H9 (cell line): ENCODE results near the gene RPS10. TPM values are rescaled to one million over a fixed set of nuclear protein-coding genes. Genes with fewer than 3 reads are reported as not detected.

Experiments used
- DNase-seq: peaks from one replicate; pipeline ENCODE4 v3.0.0-alpha.2; 2017
- H2AFZ ChIP-seq: one replicate; pipeline ENCODE4 v1.6.1; 2013; ENCODE audit warnings: mild to moderate bottlenecking, low read length, control low read depth, moderate library complexity
- H2AK5ac ChIP-seq: 2 replicates; pipeline ENCODE4 v1.6.1; 2013; ENCODE audit warnings: low read length, control low read depth, mixed read lengths; ENCODE audit not compliant: insufficient read length
- H2BK120ac ChIP-seq: one replicate; pipeline ENCODE4 v1.6.1; 2013; ENCODE audit warnings: low read depth, mild to moderate bottlenecking, low read length, control low read depth, inconsistent platforms; ENCODE audit not compliant: poor library complexity, severe bottlenecking
- H2BK12ac ChIP-seq: 2 replicates; pipeline ENCODE4 v1.6.1; 2013; ENCODE audit warnings: low read length, control low read depth, mixed read lengths, low read depth; ENCODE audit not compliant: insufficient read length
- H2BK15ac ChIP-seq: 2 replicates; pipeline ENCODE4 v1.6.1; 2013; ENCODE audit warnings: low read depth, low read length, control low read depth
- H2BK20ac ChIP-seq: one replicate; pipeline ENCODE4 v1.6.1; 2013; ENCODE audit warnings: low read depth, mild to moderate bottlenecking, low read length, control low read depth, inconsistent platforms; ENCODE audit not compliant: poor library complexity, severe bottlenecking
- H2BK5ac ChIP-seq: 2 replicates; pipeline ENCODE4 v1.6.1; 2013; ENCODE audit warnings: low read length, control low read depth, mixed read lengths; ENCODE audit not compliant: insufficient read length
- H3K14ac ChIP-seq: 2 replicates; pipeline ENCODE4 v1.6.1; 2013; ENCODE audit warnings: low read length, control low read depth; ENCODE audit not compliant: insufficient read depth
- H3K18ac ChIP-seq: 2 replicates; pipeline ENCODE4 v1.6.1; 2013; ENCODE audit warnings: low read depth, mild to moderate bottlenecking, mixed read lengths, low read length, control low read depth; ENCODE audit not compliant: insufficient read length
- H3K23ac ChIP-seq: 2 replicates; pipeline ENCODE4 v1.6.1; 2013; ENCODE audit warnings: low read length, control low read depth, mixed read lengths, low read depth; ENCODE audit not compliant: insufficient read length
- H3K23me2 ChIP-seq: 2 replicates; pipeline ENCODE4 v1.6.1; 2013; ENCODE audit warnings: low read depth, mild to moderate bottlenecking, mixed read lengths, low read length, control low read depth; ENCODE audit not compliant: insufficient read length, poor library complexity, severe bottlenecking
- H3K27ac ChIP-seq: 2 replicates; pipeline ENCODE4 v1.5.1; 2013; ENCODE audit warnings: low read length, control low read depth, mixed read lengths, low read depth; ENCODE audit not compliant: insufficient read length
- H3K27me3 ChIP-seq: 2 replicates; pipeline ENCODE4 v1.6.1; 2013; ENCODE audit warnings: low read length, control low read depth, inconsistent platforms; ENCODE audit not compliant: insufficient read depth
- H3K4ac ChIP-seq: 2 replicates; pipeline ENCODE4 v1.6.1; 2013; ENCODE audit warnings: low read depth, mild to moderate bottlenecking, control low read depth, inconsistent platforms, low read length, moderate library complexity
- H3K4me1 ChIP-seq: 2 replicates; pipeline ENCODE4 v1.6.1; 2013; ENCODE audit warnings: low read length, control low read depth, inconsistent platforms; ENCODE audit not compliant: insufficient read depth
- H3K4me2 ChIP-seq: 2 replicates; pipeline ENCODE4 v1.6.1; 2013; ENCODE audit warnings: low read length, control low read depth, mixed read lengths; ENCODE audit not compliant: insufficient read length, insufficient read depth
- H3K56ac ChIP-seq: 2 replicates; pipeline ENCODE4 v1.6.1; 2013; ENCODE audit warnings: low read depth, mild to moderate bottlenecking, mixed read lengths, low read length, control low read depth; ENCODE audit not compliant: insufficient read length
- H3K79me1 ChIP-seq: 2 replicates; pipeline ENCODE4 v1.6.1; 2013; ENCODE audit warnings: low read depth, mild to moderate bottlenecking, moderate library complexity, low read length, control low read depth, inconsistent platforms; ENCODE audit not compliant: insufficient read depth, poor library complexity, severe bottlenecking
- H3K79me2 ChIP-seq: 2 replicates; pipeline ENCODE4 v1.6.1; 2013; ENCODE audit warnings: low read length, control low read depth, inconsistent platforms; ENCODE audit not compliant: insufficient read depth
- H3K9ac ChIP-seq: 2 replicates; pipeline ENCODE4 v1.6.1; 2013; ENCODE audit warnings: low read length, control low read depth, mixed read lengths; ENCODE audit not compliant: insufficient read length; ENCODE audit errors: extremely low read depth
- H3K9me3 ChIP-seq: one replicate; pipeline ENCODE4 v1.6.1; 2013; ENCODE audit warnings: low read depth, low read length, inconsistent platforms; ENCODE audit not compliant: control insufficient read depth
- H3T11ph ChIP-seq: one replicate; pipeline ENCODE4 v1.6.1; 2013; ENCODE audit warnings: mild to moderate bottlenecking, low read length, control low read depth, inconsistent platforms
- H4K20me1 ChIP-seq: one replicate; pipeline ENCODE4 v1.6.1; 2013; ENCODE audit not compliant: control insufficient read depth, insufficient read length, insufficient read depth
- H4K5ac ChIP-seq: 2 replicates; pipeline ENCODE4 v1.6.1; 2013; ENCODE audit warnings: low read depth, mild to moderate bottlenecking, mixed read lengths, low read length, control low read depth; ENCODE audit not compliant: insufficient read length
- H4K8ac ChIP-seq: replicated peaks from 2 replicates; pipeline ENCODE4 v1.6.1; 2013; ENCODE audit warnings: low read length, control low read depth, mixed read lengths, low read depth; ENCODE audit not compliant: insufficient read length
- H4K91ac ChIP-seq: 2 replicates; pipeline ENCODE4 v1.6.1; 2013; ENCODE audit warnings: low read depth, mild to moderate bottlenecking, moderate library complexity, mixed read lengths, low read length, control low read depth; ENCODE audit not compliant: insufficient read length
- H3K27ac Mint-ChIP-seq, 3 experiments: 2 replicates in 2 of 3; 3 replicates in 1 of 3; pipeline ENCODE4 v1.8.0; 2020 to 2021; ENCODE audit warnings: mixed read lengths in 3 of 3, mild to moderate bottlenecking in 1 of 3, moderate library complexity in 1 of 3
- H3K27me3 Mint-ChIP-seq: 2 replicates; pipeline ENCODE4 v1.8.0; 2021; ENCODE audit warnings: low read depth, mild to moderate bottlenecking, moderate library complexity, mixed read lengths
- H3K36me3 Mint-ChIP-seq, 3 experiments: 2 replicates in 2 of 3; 3 replicates in 1 of 3; pipeline ENCODE4 v1.8.0; 2020 to 2021; ENCODE audit warnings: low read depth in 3 of 3, mixed read lengths in 3 of 3; ENCODE audit not compliant: insufficient read depth in 1 of 3
- H3K4me1 Mint-ChIP-seq, 2 experiments: 2 replicates each; pipeline ENCODE4 v1.8.0; 2020; ENCODE audit warnings: mixed read lengths in 2 of 2
- H3K4me3 Mint-ChIP-seq, 2 experiments: 2 replicates in 1 of 2; 3 replicates in 1 of 2; pipeline ENCODE4 v1.8.0; 2020 to 2021; ENCODE audit warnings: mild to moderate bottlenecking in 2 of 2, mixed read lengths in 2 of 2, moderate library complexity in 1 of 2
- H3K9me3 Mint-ChIP-seq, 2 experiments: 2 replicates in 1 of 2; 3 replicates in 1 of 2; pipeline ENCODE4 v1.8.0; 2020; ENCODE audit warnings: mild to moderate bottlenecking in 2 of 2, mixed read lengths in 2 of 2, moderate library complexity in 1 of 2
- CTCF ChIP-seq: fragments of 200-600 bp; sonication (generic); conservative IDR thresholded peaks from 3 replicates; pipeline ENCODE4 v1.8.0; 2021; ENCODE audit warnings: antibody characterized with exemption, mild to moderate bottlenecking
- WGBS: extraction: QIAGEN DNeasy Blood & Tissue Kit; methylation state at CpG from one replicate; pipeline ENCODE4 v1.1.7; 2013; ENCODE audit warnings: missing lambda C conversion rate, low lambda C conversion rate, mixed read lengths; ENCODE audit not compliant: insufficient read length; ENCODE audit errors: extremely low coverage; 5-methylcytosine and 5-hydroxymethylcytosine counted together
- total RNA-seq: library from RNA; stranded (reverse); gene quantifications from 2 replicates; pipeline ENCODE4 v1.2.1, GENCODE V29; 2021

The RPS10 gene
- total RNA-seq, 1 experiment from 2014 or later, result 2,330 TPM

- H4K20me1 ChIP-seq, result no peaks in the 10 kb centered on the region
- H3K4ac ChIP-seq, result no peak overlapping the region
- H3K36me3 Mint-ChIP-seq, result peaks cover 8 to 10% (median 8%) of the 10 kb centered on the region in 3 experiments; a peak in 6 of 7 replicates
- no peak overlapping the region for H2AFZ ChIP-seq
- no CpG with 5 or more reads among the region's 5 CpGs for WGBS
- H3K4me1 Mint-ChIP-seq, result peaks cover 7 to 23% of the 10 kb centered on the region in 2 experiments
- H3K27ac Mint-ChIP-seq, result no peak overlapping the region
- peaks cover 10% of the 10 kb centered on the region in 2 experiments for H3K9me3 Mint-ChIP-seq
- no peaks in the 10 kb centered on the region for H3K79me1 ChIP-seq
- no peak overlapping the region for H3K4me3 Mint-ChIP-seq
- no peaks in the 10 kb centered on the region for H3K9me3 ChIP-seq
- no peak overlapping the region for H2BK15ac ChIP-seq
- H3K23ac ChIP-seq, result no peak overlapping the region
- H3K18ac ChIP-seq, result no peak overlapping the region
- no peaks in the 10 kb centered on the region for H3K23me2 ChIP-seq
- no peak overlapping the region for H3K14ac ChIP-seq
- no peak overlapping the region for H2BK120ac ChIP-seq
- H2AK5ac ChIP-seq, result no peak overlapping the region
- H4K91ac ChIP-seq, result no peak overlapping the region
- TF ChIP-seq CTCF, result no peak
- H4K8ac ChIP-seq, result no peak overlapping the region
- H3K27me3 ChIP-seq, result no peaks in the 10 kb centered on the region
- H3K27ac ChIP-seq, result no peak overlapping the region
- H2BK12ac ChIP-seq, result no peak overlapping the region
- no peaks in the 10 kb centered on the region for H3K79me2 ChIP-seq
- no peak overlapping the region for H3K56ac ChIP-seq
- no peaks in the 10 kb centered on the region; the same call in 1 of the 2 replicates for H3K4me1 ChIP-seq
- no peak overlapping the region for H2BK20ac ChIP-seq
- DNase-seq, result no peak
- H3K4me2 ChIP-seq, result no peak overlapping the region
- H4K5ac ChIP-seq, result no peak overlapping the region
- H3K9ac ChIP-seq, result no peak overlapping the region
- H2BK5ac ChIP-seq, result no peak overlapping the region
- H3T11ph ChIP-seq, result no peak overlapping the region
- peaks cover 1% of the 10 kb centered on the region; the same call in 1 of the 2 replicates for H3K27me3 Mint-ChIP-seq
These were observed 49.4 kb upstream of the RPS10 start for GRCh38 chr6:34475238-34475682.
